Testis (tissue), 3 donors: ENCODE measurements around the gene ARVCF. TPM values are rescaled to one million over a fixed set of nuclear protein-coding genes. Genes with fewer than 3 reads are reported as not detected.
A peak's percentile ranks its signal among the peaks of the same experiment; 100 is the strongest.

Source experiments
- DNase-seq: peaks from one replicate; pipeline ENCODE4 v3.0.0-alpha.2; 2019
- H3K27ac ChIP-seq, 2 donors: fragments of 200-600 bp; sonication (generic); one replicate each; pipeline ENCODE4 v1.5.1; 2019
- H3K27me3 ChIP-seq: fragments of 200-600 bp; sonication (generic); one replicate; pipeline ENCODE4 v1.5.1; 2019
- H3K36me3 ChIP-seq: fragments of 200-600 bp; sonication (generic); one replicate; pipeline ENCODE4 v1.5.1; 2017; ENCODE audit warnings: low read depth; ENCODE audit errors: missing control alignments
- H3K4me1 ChIP-seq: fragments of 200-600 bp; sonication (generic); one replicate; pipeline ENCODE4 v1.5.1; 2019
- H3K4me3 ChIP-seq, 2 donors: fragments of 200-600 bp; sonication (generic); one replicate each; pipeline ENCODE4 v1.5.1; 2017 to 2019
- H3K9me3 ChIP-seq: fragments of 200-600 bp; sonication (generic); one replicate; pipeline ENCODE4 v1.5.1; 2017
- CTCF ChIP-seq, 3 experiments: fragments of 450-650 bp in 2 of 3; fragments of 200-600 bp in 1 of 3; sonication (generic) in 1 of 3; IDR thresholded peaks; one replicate each; pipeline ENCODE4 v1.5.1; 2016 to 2019; ENCODE audit warnings: antibody characterized with exemption in 3 of 3, mild to moderate bottlenecking in 2 of 3, moderate library complexity in 1 of 3
- POLR2A ChIP-seq: fragments of 450-650 bp; IDR thresholded peaks from one replicate; pipeline ENCODE4 v1.6.1; 2017; ENCODE audit warnings: antibody characterized with exemption, mild to moderate bottlenecking, moderate library complexity
- WGBS, 2 donors: methylation state at CpG; one replicate each; pipeline ENCODE4 v1.1.5; 2018; 5-methylcytosine and 5-hydroxymethylcytosine counted together
- intact Hi-C: fragments of 100-400 bp; cut with DNase I; formaldehyde crosslinking; loops from one replicate; pipeline ENCODE4 v1.15.1; 2023; ENCODE audit warnings: low total_unique reads
- polyA plus RNA-seq: library from polyadenylated mRNA; stranded (reverse); fragments of 350-450 nt; fragmentation: Illumina TruSeq; extraction: RNeasy Lipid Tissue Mini Kit (QIAGEN cat#74804); gene quantifications from one replicate; pipeline ENCODE4 v1.2.3, GENCODE V29; 2014; ENCODE audit warnings: low read depth, low replicate concordance; ENCODE audit not compliant: insufficient read depth
- total RNA-seq, 2 donors: library from RNA; depleted of rRNA; stranded (reverse); fragments of >200 nt; gene quantifications; one replicate each; pipeline ENCODE4 v1.2.3, GENCODE V29; 2016

Gene ARVCF
- total and polyA plus RNA-seq, 3 donors from 2014 or later = 21.1 to 57.7 (median 43.2) TPM

- intact Hi-C loops = no loop called here
- DNase-seq = no peak
- Histone ChIP-seq H3K4me1 (peaks cover 10% of the 10 kb centered on the region), H3K27me3 (no peaks in the 10 kb centered on the region), H3K36me3 (no peaks in the 10 kb centered on the region), H3K27ac (no peak overlapping the region), H3K4me3 (no peak overlapping the region), H3K9me3 (no peaks in the 10 kb centered on the region)
- 93 to 94% methylated on average over 10 of the region's 10 CpGs for WGBS, 2 donors
- no peak for TF ChIP-seq CTCF (IDR thresholded peaks at IDR 0.05)
These were observed 19.5 kb upstream of the ARVCF start for GRCh38 chr22:20036084-20036482.

DNA sequence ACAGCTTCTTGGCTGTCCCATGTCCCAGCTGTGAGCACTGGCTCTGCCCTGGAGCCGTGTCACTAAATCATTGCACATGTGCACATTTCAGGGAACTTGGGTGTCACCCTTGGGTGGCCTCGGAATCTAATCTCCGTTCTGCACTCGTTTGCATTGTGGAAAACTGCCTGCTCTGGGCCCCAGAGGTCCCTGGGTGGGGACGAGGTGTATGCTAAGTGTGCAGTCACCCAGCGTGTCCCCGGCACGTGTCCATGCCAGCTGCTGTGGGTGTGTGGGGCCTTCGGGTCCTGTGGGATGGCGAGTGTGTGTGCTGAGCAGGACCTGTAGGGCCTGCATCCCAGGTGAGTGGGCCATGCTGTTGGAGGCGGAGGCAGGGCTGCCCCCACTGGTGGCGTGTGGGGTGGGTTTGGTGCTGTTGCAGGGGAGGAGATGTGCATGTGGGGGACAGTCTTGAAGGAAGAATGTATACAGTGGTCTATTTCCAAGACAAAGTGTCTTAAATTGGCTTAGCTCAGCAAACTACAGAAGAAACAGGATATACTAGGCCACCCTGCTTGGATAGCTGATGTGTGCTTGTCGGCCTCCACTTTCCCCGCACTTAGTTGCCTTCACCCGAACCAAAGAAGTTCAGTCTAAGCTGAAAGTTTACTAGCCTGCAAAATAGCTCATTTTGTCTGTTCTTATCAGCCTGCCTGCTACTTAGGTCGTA is 18.9 kb upstream of the ARVCF start:
- no peaks in the 10 kb centered on the region for H3K36me3 ChIP-seq
- WGBS, 2 donors = 87 to 92% methylated on average over 13 to 16 of the region's 16 CpGs
- intact Hi-C loops = no loop called here

DNA sequence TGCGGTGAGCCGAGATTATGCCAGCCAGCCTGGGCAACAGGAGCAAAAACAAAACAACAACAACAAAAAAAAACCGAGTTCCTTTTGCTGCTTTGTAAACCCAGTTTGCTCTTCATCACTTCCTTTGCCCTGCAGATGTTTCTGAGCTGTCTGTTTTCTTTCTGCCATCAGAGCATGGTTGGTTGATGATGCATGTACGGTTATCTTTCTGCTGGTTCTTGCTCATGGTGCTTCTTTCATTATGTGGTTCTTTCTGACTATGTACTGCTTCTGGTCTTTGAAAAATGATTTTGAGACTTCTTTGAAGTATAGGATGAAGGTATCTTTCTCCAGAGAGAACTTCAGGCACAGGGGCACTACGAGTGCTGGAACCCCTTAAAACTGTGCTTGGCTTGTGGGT is 17.5 kb upstream of the ARVCF start:
- 82 to 85% methylated on average over 5 of the region's 5 CpGs for WGBS, 2 donors
- TF ChIP-seq CTCF (IDR thresholded peaks at IDR 0.05) = no peak
- H3K27ac ChIP-seq = no peak overlapping the region
- H3K4me3 ChIP-seq = no peak overlapping the region
- intact Hi-C loops = no loop called here
- no peak for DNase-seq
- no peaks in the 10 kb centered on the region for H3K27me3 ChIP-seq
- H3K9me3 ChIP-seq = no peaks in the 10 kb centered on the region
- H3K4me1 ChIP-seq = peaks cover 10% of the 10 kb centered on the region
- no peaks in the 10 kb centered on the region for H3K36me3 ChIP-seq

More for the DNA sequence above, 18.9 kb upstream of the ARVCF start:
- Histone ChIP-seq H3K27ac (no peak overlapping the region), H3K27me3 (no peaks in the 10 kb centered on the region), H3K9me3 (no peaks in the 10 kb centered on the region), H3K4me3 (no peak overlapping the region), H3K4me1 (peaks cover 10% of the 10 kb centered on the region)
- TF ChIP-seq POLR2A (no peak), CTCF (IDR thresholded peaks at IDR 0.05) (no peak)
- no peak for DNase-seq

DNA sequence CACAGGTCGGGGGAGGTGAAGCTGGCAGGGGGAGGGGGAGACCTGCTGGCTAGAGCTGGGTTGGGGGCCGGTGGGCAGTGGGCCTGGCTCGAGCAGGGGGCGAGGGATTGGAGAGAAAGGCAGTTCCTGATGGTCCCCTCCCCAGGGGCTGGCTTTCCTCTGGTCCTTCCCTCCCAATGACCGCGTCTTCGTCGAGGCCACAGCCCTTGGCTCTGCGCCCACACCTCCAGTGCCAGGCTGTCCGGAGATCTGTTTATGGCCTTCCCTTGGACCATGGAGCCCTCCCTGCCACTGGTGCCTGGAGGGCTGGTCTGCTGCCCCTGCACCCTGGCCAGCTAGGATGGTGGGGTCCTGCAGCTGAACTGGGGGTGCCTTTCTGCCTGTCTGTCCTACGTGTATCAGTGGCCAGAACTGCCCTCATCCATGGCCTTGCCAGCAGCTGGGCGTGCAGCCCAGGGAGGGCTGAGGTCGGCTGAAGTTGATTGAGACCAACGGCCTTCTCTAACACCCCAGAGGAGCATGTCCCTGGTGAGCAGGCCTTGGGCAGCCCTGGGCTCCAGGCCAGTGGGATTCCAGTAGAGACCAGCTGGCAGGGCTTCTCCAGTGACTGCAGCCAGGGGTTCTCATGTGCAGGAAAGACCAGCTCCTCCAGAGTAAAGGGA is 16.6 kb upstream of the ARVCF start:
- no peak overlapping the region for H3K27ac ChIP-seq
- H3K4me1 ChIP-seq = peaks cover 10% of the 10 kb centered on the region
- intact Hi-C loops = no loop called here

More for the DNA sequence above, 16.6 kb upstream of the ARVCF start:
- Histone ChIP-seq H3K4me3 (no peak overlapping the region), H3K27me3 (no peaks in the 10 kb centered on the region), H3K9me3 (no peaks in the 10 kb centered on the region), H3K36me3 (no peaks in the 10 kb centered on the region)
- 49 to 84% methylated on average over 5 to 14 of the region's 14 CpGs for WGBS, 2 donors
- peak; percentile 73 for DNase-seq
- TF ChIP-seq POLR2A (no peak), CTCF (IDR thresholded peaks at IDR 0.05) (no peak)
